Keratinocyte (primary cell): Measurements from ENCODE around the gene DDX41. TPM values are rescaled to one million over a fixed set of nuclear protein-coding genes. Genes with fewer than 3 reads are reported as not detected.

Source experiments
- DNase-seq: peaks from one replicate; pipeline ENCODE4 v3.0.0-alpha.2; 2011; ENCODE audit warnings: low read depth, missing footprints, low spot score
- FAIRE-seq: peaks from 2 replicates; lab custom pipeline; 2011; peaks lifted over from hg19 to GRCh38; lab: Jason Lieb, UNC
- H2AFZ ChIP-seq: 2 replicates; pipeline ENCODE4 v1.6.0; 2012; ENCODE audit warnings: low read length, control low read depth, inconsistent platforms; ENCODE audit not compliant: control insufficient read depth
- H3K27ac ChIP-seq: 2 replicates; pipeline ENCODE4 v1.5.1; 2011; ENCODE audit warnings: low read length; ENCODE audit not compliant: control insufficient read depth, insufficient read depth
- H3K27me3 ChIP-seq: 3 replicates; pipeline ENCODE4 v1.6.0; 2011; ENCODE audit warnings: low read length; ENCODE audit not compliant: control insufficient read depth, insufficient read depth; ENCODE audit errors: extremely low read depth
- H3K36me3 ChIP-seq, 2 experiments: 2 replicates in 1 of 2; 3 replicates in 1 of 2; pipeline ENCODE4 v1.5.1; 2011; ENCODE audit warnings: low read length in 2 of 2, mild to moderate bottlenecking in 1 of 2; ENCODE audit not compliant: control insufficient read depth in 2 of 2, insufficient read depth in 2 of 2; ENCODE audit errors: extremely low read depth in 1 of 2
- H3K4me1 ChIP-seq: 3 replicates; pipeline ENCODE4 v1.5.1; 2011; ENCODE audit warnings: low read length; ENCODE audit not compliant: control insufficient read depth, insufficient read depth; ENCODE audit errors: extremely low read depth
- H3K4me2 ChIP-seq: 3 replicates; pipeline ENCODE4 v1.6.0; 2011; ENCODE audit warnings: low read depth, low read length; ENCODE audit not compliant: control insufficient read depth, insufficient read depth; ENCODE audit errors: extremely low read depth
- H3K4me3 ChIP-seq, 3 experiments: fragments of 200-600 bp in 1 of 3; sonication (generic) in 1 of 3; 2 replicates in 2 of 3; 3 replicates in 1 of 3; pipeline ENCODE4 v1.5.1; 2011 to 2016; ENCODE audit warnings: low read length in 3 of 3, mild to moderate bottlenecking in 3 of 3, control low read depth in 2 of 3, inconsistent platforms in 1 of 3, low read depth in 1 of 3, mixed read lengths in 1 of 3, mixed run types in 1 of 3, moderate library complexity in 1 of 3; ENCODE audit not compliant: control insufficient read depth in 2 of 3, insufficient read depth in 2 of 3; ENCODE audit errors: extremely low read depth in 1 of 3
- H3K79me2 ChIP-seq: 2 replicates; pipeline ENCODE4 v1.6.0; 2012; ENCODE audit warnings: low read length; ENCODE audit not compliant: control insufficient read depth, insufficient read depth
- H3K9ac ChIP-seq: 3 replicates; pipeline ENCODE4 v1.6.0; 2011; ENCODE audit warnings: low read length; ENCODE audit not compliant: control insufficient read depth, insufficient read depth; ENCODE audit errors: extremely low read depth
- H3K9me1 ChIP-seq: 3 replicates; pipeline ENCODE4 v1.6.0; 2011; ENCODE audit warnings: low read length; ENCODE audit not compliant: control insufficient read depth, insufficient read depth; ENCODE audit errors: extremely low read depth
- H3K9me3 ChIP-seq: 2 replicates; pipeline ENCODE4 v1.5.1; 2012; ENCODE audit warnings: low read depth, low read length; ENCODE audit not compliant: control insufficient read depth
- H4K20me1 ChIP-seq: 3 replicates; pipeline ENCODE4 v1.6.0; 2011; ENCODE audit warnings: low read length; ENCODE audit not compliant: control insufficient read depth, insufficient read depth; ENCODE audit errors: extremely low read depth
- EZH2 ChIP-seq: IDR thresholded peaks from one replicate; pipeline ENCODE4 v1.6.1; 2012; ENCODE audit warnings: inconsistent platforms, mild to moderate bottlenecking, low read length, moderate library complexity
- dilution Hi-C: fragments of 300-500 bp; cut with MboI; formaldehyde crosslinking; loops from one replicate; pipeline ENCODE4 v1.7.0; 2020; ENCODE audit warnings: low sequenced_read_pairs; ENCODE audit not compliant: extremely low pct_ligation_motif_present
- polyA plus RNA-seq, 5 experiments: library from polyadenylated mRNA; depleted of rRNA in 3 of 5; stranded (reverse) in 3 of 5; stranded (forward) in 1 of 5; unstranded in 1 of 5; fragments of >200 nt; gene quantifications; 1 replicate in 1 of 5; 2 replicates in 3 of 5; 3 replicates in 1 of 5; pipeline versions ENCODE4 v1.2.1 to v1.2.3, GENCODE V29; 2011 to 2012; ENCODE audit warnings: missing spikeins in 2 of 5, low read depth in 1 of 5, low replicate concordance in 1 of 5
- TF ChIP-seq, protein P1 (sequence below), 3 experiments: IDR thresholded peaks in 1 of 3; conservative IDR thresholded peaks in 1 of 3; optimal IDR thresholded peaks in 1 of 3; 2 replicates in 2 of 3; 3 replicates in 1 of 3; pipeline versions ENCODE3 to v1.5.1; 2011; ENCODE audit warnings: low read length in 3 of 3, mild to moderate bottlenecking in 3 of 3, moderate library complexity in 2 of 3, control low read depth in 1 of 3, inconsistent platforms in 1 of 3; ENCODE audit not compliant: insufficient read depth in 2 of 3; ENCODE audit errors: extremely low read depth in 1 of 3

Gene DDX41
- polyA plus RNA-seq, 1 donor (not counting 4 experiments of a cell fraction or from before 2014, with no cell fraction given), result 71.3 TPM

DNA sequence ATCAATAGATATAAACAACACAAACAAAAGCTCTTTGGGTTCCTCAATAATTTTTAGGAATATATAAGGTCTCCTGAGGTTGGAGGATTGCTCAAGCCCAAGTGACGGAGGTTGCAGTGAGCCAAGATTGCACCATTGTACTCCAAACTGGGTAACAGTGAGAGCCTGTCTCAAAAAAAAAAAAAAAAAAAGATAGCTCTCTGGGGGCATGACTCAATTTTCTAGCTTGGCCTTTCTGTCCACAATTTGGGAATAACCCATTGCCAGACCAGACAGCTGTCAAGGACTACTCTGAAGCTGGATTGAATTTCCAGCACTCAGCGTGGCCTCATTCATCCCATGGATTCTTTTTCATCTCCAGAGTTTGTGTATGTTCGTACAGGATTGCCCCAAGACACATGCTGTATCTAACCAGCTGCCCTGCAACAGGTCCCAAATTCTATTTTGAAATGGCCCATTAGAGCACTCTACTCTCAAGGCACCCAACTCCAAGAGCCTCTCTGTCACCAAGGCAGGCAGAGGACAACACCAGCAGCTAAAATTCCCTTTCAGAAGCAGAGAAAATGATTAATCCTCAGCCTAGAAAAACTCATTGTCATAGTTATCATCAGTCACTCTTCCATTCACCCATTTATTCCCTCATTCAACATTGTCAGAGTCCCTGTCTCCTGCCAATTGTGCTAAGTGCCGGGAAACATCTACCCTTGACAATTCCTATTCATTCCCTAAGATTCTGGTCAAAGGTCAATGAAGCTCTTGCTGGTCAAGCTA is 28.9 kb upstream of the DDX41 start:
- no peak overlapping the region for H2AFZ ChIP-seq
- DNase-seq (no peak), FAIRE-seq (no peak)
- peaks cover 70% of the 10 kb centered on the region for H3K79me2 ChIP-seq
- H3K9me3 ChIP-seq, result no peaks in the 10 kb centered on the region
- peak overlapping the region in 1 of 3 experiments; percentile 11 for H3K4me3 ChIP-seq
- no peaks in the 10 kb centered on the region for H3K27me3 ChIP-seq
- H3K9ac ChIP-seq, result peak overlapping the region; percentile 56
- peak overlapping the region; percentile 86 for H3K27ac ChIP-seq
- no peak for TF ChIP-seq EZH2
- TF ChIP-seq, protein P1, sequence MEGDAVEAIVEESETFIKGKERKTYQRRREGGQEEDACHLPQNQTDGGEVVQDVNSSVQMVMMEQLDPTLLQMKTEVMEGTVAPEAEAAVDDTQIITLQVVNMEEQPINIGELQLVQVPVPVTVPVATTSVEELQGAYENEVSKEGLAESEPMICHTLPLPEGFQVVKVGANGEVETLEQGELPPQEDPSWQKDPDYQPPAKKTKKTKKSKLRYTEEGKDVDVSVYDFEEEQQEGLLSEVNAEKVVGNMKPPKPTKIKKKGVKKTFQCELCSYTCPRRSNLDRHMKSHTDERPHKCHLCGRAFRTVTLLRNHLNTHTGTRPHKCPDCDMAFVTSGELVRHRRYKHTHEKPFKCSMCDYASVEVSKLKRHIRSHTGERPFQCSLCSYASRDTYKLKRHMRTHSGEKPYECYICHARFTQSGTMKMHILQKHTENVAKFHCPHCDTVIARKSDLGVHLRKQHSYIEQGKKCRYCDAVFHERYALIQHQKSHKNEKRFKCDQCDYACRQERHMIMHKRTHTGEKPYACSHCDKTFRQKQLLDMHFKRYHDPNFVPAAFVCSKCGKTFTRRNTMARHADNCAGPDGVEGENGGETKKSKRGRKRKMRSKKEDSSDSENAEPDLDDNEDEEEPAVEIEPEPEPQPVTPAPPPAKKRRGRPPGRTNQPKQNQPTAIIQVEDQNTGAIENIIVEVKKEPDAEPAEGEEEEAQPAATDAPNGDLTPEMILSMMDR (optimal IDR thresholded peaks at IDR 0.05 in 1 of 3, IDR thresholded peaks at IDR 0.05 in 1 of 3, conservative IDR thresholded peaks at IDR 0.05 in 1 of 3; ENCODE audit: extremely low read depth in 1 of 3, insufficient read depth in 2 of 3, low read length in 3 of 3), result no peak
- dilution Hi-C loops, result no loop called here
- H3K4me1 ChIP-seq, result peaks cover 32% of the 10 kb centered on the region
- H4K20me1 ChIP-seq, result peaks cover 13% of the 10 kb centered on the region
- peaks cover 4% of the 10 kb centered on the region for H3K9me1 ChIP-seq
- H3K36me3 ChIP-seq, result peaks cover 0 to 4% of the 10 kb centered on the region in 2 experiments
- peak overlapping the region; percentile 56 for H3K4me2 ChIP-seq

DNA sequence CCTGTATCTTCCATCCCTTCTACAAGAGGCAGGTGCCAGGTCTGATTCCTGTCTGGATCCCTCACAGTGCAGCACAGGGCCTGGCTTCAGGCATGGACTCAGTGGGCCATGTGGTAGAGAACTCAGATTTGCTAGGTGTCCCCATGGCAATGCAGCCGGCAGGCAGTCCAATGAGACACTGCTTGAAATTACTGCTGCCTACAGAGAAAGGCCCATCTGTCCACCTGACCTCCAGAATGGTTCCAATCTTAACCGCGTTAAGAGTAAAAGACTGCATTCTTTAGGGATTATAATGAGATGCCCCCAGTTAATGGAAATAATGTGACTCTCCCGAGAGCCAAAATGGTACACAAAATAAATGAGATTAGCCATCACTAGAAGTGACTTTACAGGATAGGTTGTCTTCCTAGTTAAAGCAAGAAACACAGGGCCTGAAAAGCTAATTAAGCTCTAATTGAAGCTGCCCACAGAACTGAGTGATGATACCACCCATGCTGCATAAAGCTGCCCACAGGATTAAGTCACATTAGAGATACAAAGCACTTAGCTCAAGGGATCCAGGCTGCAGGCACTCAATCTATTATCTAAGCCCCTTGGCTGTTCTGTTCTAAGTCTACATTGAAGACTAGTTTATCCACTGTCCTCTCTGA is 26.2 kb upstream of the DDX41 start:
- Histone ChIP-seq H3K9me3 (no peaks in the 10 kb centered on the region), H3K9ac (no peak overlapping the region), H3K27ac (no peak overlapping the region), H2AFZ (no peak overlapping the region), H3K36me3 (peaks cover 7 to 10% of the 10 kb centered on the region in 2 experiments), H3K4me1 (peaks cover 54% of the 10 kb centered on the region), H3K27me3 (no peaks in the 10 kb centered on the region), H3K9me1 (peaks cover 8% of the 10 kb centered on the region), H3K79me2 (peaks cover 61% of the 10 kb centered on the region), H3K4me2 (no peak overlapping the region), H3K4me3 (no peak overlapping the region), H4K20me1 (peaks cover 13% of the 10 kb centered on the region)
- DNase-seq (no peak), FAIRE-seq (no peak)
- dilution Hi-C loops, result no loop called here
- no peak for TF ChIP-seq EZH2
- TF ChIP-seq, protein P1 (optimal IDR thresholded peaks at IDR 0.05 in 1 of 3, IDR thresholded peaks at IDR 0.05 in 1 of 3, conservative IDR thresholded peaks at IDR 0.05 in 1 of 3; ENCODE audit: extremely low read depth in 1 of 3, insufficient read depth in 2 of 3, low read length in 3 of 3), result no peak
